ENCODE measurements around the gene SNRNP48. TPM values are rescaled to one million over a fixed set of nuclear protein-coding genes. Genes with fewer than 3 reads are reported as not detected.
A peak's percentile ranks its signal among the peaks of the same experiment; 100 is the strongest.

SNRNP48 gene
- total RNA-seq, 1 experiment from 2014 or later = 17.6 TPM

GRCh38 chr6:7557652-7558051 lies 32.3 kb upstream of the SNRNP48 start:
- Mint-ChIP-seq H3K36me3 (peaks cover 47% of the 10 kb centered on the region), H3K27me3 (ENCODE audit: low read depth) (no peaks in the 10 kb centered on the region), H3K27ac (0 out of 2 replicates have a peak overlapping the region, but pooled peaks have one; percentile 43), H3K4me3 (no peak overlapping the region), H3K4me1 (peaks cover 7% of the 10 kb centered on the region), H3K9me3 (no peaks in the 10 kb centered on the region)
- ChIA-PET POLR2A (no interaction called here), CTCF (no interaction called here)
- no peak for DNase-seq (ENCODE audit: low spot score)
- TF ChIP-seq ZNF138 (CRISPR knock-in tag; conservative IDR thresholded peaks at IDR 0.05) (no peak), ESRRA (CRISPR knock-in tag; IDR thresholded peaks at IDR 0.05; ENCODE audit: borderline replicate concordance) (no peak), E2F1 (CRISPR knock-in tag; IDR thresholded peaks at IDR 0.05) (no peak), ARID4B (CRISPR knock-in tag; IDR thresholded peaks at IDR 0.05; ENCODE audit: borderline replicate concordance) (no peak), ATF6 (CRISPR knock-in tag; IDR thresholded peaks at IDR 0.05) (no peak), ETV6 (CRISPR knock-in tag; IDR thresholded peaks at IDR 0.05) (no peak), RORB (CRISPR knock-in tag; IDR thresholded peaks at IDR 0.05) (no peak), TEAD1 (CRISPR knock-in tag; IDR thresholded peaks at IDR 0.05) (no peak), FOXK1 (CRISPR knock-in tag; IDR thresholded peaks at IDR 0.05) (no peak), MXD4 (CRISPR knock-in tag; IDR thresholded peaks at IDR 0.05; ENCODE audit: borderline replicate concordance) (no peak), ZNF281 (CRISPR knock-in tag; IDR thresholded peaks at IDR 0.05) (no peak), NR2C2 (CRISPR knock-in tag; IDR thresholded peaks at IDR 0.05) (no peak), ELF4 (CRISPR knock-in tag; IDR thresholded peaks at IDR 0.05; ENCODE audit: low read depth) (no peak), ZNF425 (CRISPR knock-in tag; conservative IDR thresholded peaks at IDR 0.05) (no peak), ATF1 (CRISPR knock-in tag; IDR thresholded peaks at IDR 0.05) (no peak)
- TF ChIP-seq, protein P1, sequence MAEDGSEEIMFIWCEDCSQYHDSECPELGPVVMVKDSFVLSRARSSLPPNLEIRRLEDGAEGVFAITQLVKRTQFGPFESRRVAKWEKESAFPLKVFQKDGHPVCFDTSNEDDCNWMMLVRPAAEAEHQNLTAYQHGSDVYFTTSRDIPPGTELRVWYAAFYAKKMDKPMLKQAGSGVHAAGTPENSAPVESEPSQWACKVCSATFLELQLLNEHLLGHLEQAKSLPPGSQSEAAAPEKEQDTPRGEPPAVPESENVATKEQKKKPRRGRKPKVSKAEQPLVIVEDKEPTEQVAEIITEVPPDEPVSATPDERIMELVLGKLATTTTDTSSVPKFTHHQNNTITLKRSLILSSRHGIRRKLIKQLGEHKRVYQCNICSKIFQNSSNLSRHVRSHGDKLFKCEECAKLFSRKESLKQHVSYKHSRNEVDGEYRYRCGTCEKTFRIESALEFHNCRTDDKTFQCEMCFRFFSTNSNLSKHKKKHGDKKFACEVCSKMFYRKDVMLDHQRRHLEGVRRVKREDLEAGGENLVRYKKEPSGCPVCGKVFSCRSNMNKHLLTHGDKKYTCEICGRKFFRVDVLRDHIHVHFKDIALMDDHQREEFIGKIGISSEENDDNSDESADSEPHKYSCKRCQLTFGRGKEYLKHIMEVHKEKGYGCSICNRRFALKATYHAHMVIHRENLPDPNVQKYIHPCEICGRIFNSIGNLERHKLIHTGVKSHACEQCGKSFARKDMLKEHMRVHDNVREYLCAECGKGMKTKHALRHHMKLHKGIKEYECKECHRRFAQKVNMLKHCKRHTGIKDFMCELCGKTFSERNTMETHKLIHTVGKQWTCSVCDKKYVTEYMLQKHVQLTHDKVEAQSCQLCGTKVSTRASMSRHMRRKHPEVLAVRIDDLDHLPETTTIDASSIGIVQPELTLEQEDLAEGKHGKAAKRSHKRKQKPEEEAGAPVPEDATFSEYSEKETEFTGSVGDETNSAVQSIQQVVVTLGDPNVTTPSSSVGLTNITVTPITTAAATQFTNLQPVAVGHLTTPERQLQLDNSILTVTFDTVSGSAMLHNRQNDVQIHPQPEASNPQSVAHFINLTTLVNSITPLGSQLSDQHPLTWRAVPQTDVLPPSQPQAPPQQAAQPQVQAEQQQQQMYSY (CRISPR knock-in tag; IDR thresholded peaks at IDR 0.05) = no peak
- TF ChIP-seq, protein P2, sequence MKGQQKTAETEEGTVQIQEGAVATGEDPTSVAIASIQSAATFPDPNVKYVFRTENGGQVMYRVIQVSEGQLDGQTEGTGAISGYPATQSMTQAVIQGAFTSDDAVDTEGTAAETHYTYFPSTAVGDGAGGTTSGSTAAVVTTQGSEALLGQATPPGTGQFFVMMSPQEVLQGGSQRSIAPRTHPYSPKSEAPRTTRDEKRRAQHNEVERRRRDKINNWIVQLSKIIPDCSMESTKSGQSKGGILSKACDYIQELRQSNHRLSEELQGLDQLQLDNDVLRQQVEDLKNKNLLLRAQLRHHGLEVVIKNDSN (CRISPR knock-in tag; IDR thresholded peaks at IDR 0.05) = no peak
- ATAC-seq = no peak
